Breast epithelium (tissue), 4 donors: ENCODE measurements around the gene SULT6B1. TPM values are rescaled to one million over a fixed set of nuclear protein-coding genes. Genes with fewer than 3 reads are reported as not detected.

ENCODE experiments used
- DNase-seq, 2 donors: peaks; one replicate each; pipeline ENCODE4 v3.0.0-alpha.2; 2019; ENCODE audit warnings: low spot score in 2 of 2
- H3K27ac ChIP-seq, 2 donors: fragments of 200-600 bp; sonication (generic) in 1 of 2; one replicate each; pipeline ENCODE4 v1.5.1; 2016 to 2019; ENCODE audit warnings: mild to moderate bottlenecking in 1 of 2
- H3K27me3 ChIP-seq, 2 donors: fragments of 200-600 bp; sonication (generic) in 1 of 2; one replicate each; pipeline versions ENCODE4 v1.5.1 to v1.6.0; 2017 to 2019; ENCODE audit warnings: control low read depth in 1 of 2, mild to moderate bottlenecking in 1 of 2
- H3K36me3 ChIP-seq: fragments of 200-600 bp; one replicate; pipeline ENCODE4 v1.5.1; 2019
- H3K4me1 ChIP-seq, 2 donors: fragments of 200-600 bp; sonication (generic); one replicate each; pipeline ENCODE4 v1.5.1; 2016 to 2019; ENCODE audit warnings: control low read depth in 1 of 2
- H3K4me3 ChIP-seq, 3 donors: fragments of 200-600 bp; sonication (generic); 1 replicate in 2 of 3; 2 replicates in 1 of 3; pipeline ENCODE4 v1.5.1; 2016 to 2019; ENCODE audit warnings: mild to moderate bottlenecking in 3 of 3, moderate library complexity in 2 of 3
- H3K9me3 ChIP-seq, 2 donors: fragments of 200-600 bp; sonication (generic) in 1 of 2; one replicate each; pipeline ENCODE4 v1.5.1; 2016 to 2019; ENCODE audit warnings: control low read depth in 1 of 2
- POLR2A ChIP-seq: fragments of 450-650 bp; IDR thresholded peaks from one replicate; pipeline ENCODE4 v1.6.1; 2016; ENCODE audit warnings: antibody characterized with exemption, mild to moderate bottlenecking, moderate library complexity
- POLR2AphosphoS5 ChIP-seq, 3 donors: sonication (generic); formaldehyde crosslinking; IDR thresholded peaks; one replicate each; pipeline ENCODE4 v1.6.1; 2017; ENCODE audit warnings: antibody characterized with exemption in 3 of 3
- intact Hi-C: fragments of 100-400 bp; cut with DNase I; formaldehyde crosslinking; loops from one replicate; pipeline ENCODE4 v1.15.1; 2023; ENCODE audit warnings: low total_unique reads
- total RNA-seq, 3 donors: library from RNA; depleted of rRNA; stranded (reverse); fragments of >200 nt; gene quantifications; one replicate each; pipeline ENCODE4 v1.1.0, GENCODE V29; 2016
- TF ChIP-seq, protein P1 (sequence below), 3 donors: fragments of 450-650 bp; IDR thresholded peaks; one replicate each; pipeline ENCODE4 v1.5.1; 2016 to 2017; ENCODE audit warnings: antibody characterized with exemption in 3 of 3, mild to moderate bottlenecking in 3 of 3, moderate library complexity in 3 of 3

The SULT6B1 gene
- total RNA-seq, 3 donors from 2014 or later: not detected

- Histone ChIP-seq H3K4me1 (no peaks in the 10 kb centered on the region), H3K36me3 (peaks cover 11% of the 10 kb centered on the region), H3K27ac (no peak overlapping the region), H3K27me3 (no peaks in the 10 kb centered on the region), H3K9me3 (no peaks in the 10 kb centered on the region), H3K4me3 (no peak overlapping the region)
- TF ChIP-seq POLR2AphosphoS5 (IDR thresholded peaks at IDR 0.05): no peak
- TF ChIP-seq, protein P1, sequence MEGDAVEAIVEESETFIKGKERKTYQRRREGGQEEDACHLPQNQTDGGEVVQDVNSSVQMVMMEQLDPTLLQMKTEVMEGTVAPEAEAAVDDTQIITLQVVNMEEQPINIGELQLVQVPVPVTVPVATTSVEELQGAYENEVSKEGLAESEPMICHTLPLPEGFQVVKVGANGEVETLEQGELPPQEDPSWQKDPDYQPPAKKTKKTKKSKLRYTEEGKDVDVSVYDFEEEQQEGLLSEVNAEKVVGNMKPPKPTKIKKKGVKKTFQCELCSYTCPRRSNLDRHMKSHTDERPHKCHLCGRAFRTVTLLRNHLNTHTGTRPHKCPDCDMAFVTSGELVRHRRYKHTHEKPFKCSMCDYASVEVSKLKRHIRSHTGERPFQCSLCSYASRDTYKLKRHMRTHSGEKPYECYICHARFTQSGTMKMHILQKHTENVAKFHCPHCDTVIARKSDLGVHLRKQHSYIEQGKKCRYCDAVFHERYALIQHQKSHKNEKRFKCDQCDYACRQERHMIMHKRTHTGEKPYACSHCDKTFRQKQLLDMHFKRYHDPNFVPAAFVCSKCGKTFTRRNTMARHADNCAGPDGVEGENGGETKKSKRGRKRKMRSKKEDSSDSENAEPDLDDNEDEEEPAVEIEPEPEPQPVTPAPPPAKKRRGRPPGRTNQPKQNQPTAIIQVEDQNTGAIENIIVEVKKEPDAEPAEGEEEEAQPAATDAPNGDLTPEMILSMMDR (IDR thresholded peaks at IDR 0.05): no peak
- no peak for TF ChIP-seq POLR2A
- intact Hi-C loops: no loop called here
- DNase-seq: no peak
Measured at GRCh38 chr2:37148325-37148724, 40.1 kb downstream of the SULT6B1 start.

- Histone ChIP-seq H3K36me3 (peaks cover 11% of the 10 kb centered on the region), H3K27me3 (no peaks in the 10 kb centered on the region), H3K4me3 (no peak overlapping the region), H3K27ac (no peak overlapping the region), H3K9me3 (no peaks in the 10 kb centered on the region), H3K4me1 (no peaks in the 10 kb centered on the region)
- DNase-seq: no peak
- TF ChIP-seq, protein P1 (IDR thresholded peaks at IDR 0.05): no peak
- TF ChIP-seq POLR2A: no peak
- no peak for TF ChIP-seq POLR2AphosphoS5 (IDR thresholded peaks at IDR 0.05)
- intact Hi-C loops: no loop called here
Measured at GRCh38 chr2:37146062-37146461, 42.4 kb downstream of the SULT6B1 start.

GRCh38 chr2:37143974-37144373 is 44.5 kb downstream of the SULT6B1 start:
- TF ChIP-seq POLR2AphosphoS5 (IDR thresholded peaks at IDR 0.05) (no peak), POLR2A (no peak)
- TF ChIP-seq, protein P1 (IDR thresholded peaks at IDR 0.05): no peak
- no peak for DNase-seq
- Histone ChIP-seq H3K36me3 (peaks cover 11% of the 10 kb centered on the region), H3K4me3 (no peak overlapping the region), H3K27me3 (no peaks in the 10 kb centered on the region), H3K4me1 (no peaks in the 10 kb centered on the region), H3K27ac (no peak overlapping the region), H3K9me3 (no peaks in the 10 kb centered on the region)
- intact Hi-C loops: no loop called here

DNA sequence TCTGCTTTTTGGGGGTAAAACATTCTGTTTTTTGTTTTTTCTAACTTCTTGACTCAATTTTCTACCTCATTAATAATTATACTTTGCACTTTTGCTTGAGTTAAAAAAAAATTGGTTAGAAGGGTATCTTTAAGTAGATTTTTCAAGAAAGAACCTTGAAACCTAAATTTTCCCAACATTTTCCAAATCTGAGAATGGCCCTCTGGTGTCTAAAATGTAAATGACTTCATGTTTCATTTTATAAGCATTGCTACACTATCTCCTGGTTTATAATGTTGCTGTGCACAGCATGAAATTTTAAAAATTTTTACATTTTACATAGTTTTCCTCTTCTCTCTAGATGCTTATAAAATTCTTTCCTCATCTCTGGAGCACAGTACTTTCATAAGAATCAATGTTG is 45.9 kb downstream of the SULT6B1 start:
- no peaks in the 10 kb centered on the region for H3K4me1 ChIP-seq
- DNase-seq: no peak
- no peaks in the 10 kb centered on the region for H3K9me3 ChIP-seq
- peaks cover 11% of the 10 kb centered on the region for H3K36me3 ChIP-seq
- H3K27ac ChIP-seq: no peak overlapping the region
- TF ChIP-seq, protein P1 (IDR thresholded peaks at IDR 0.05): no peak
- TF ChIP-seq POLR2A (no peak), POLR2AphosphoS5 (IDR thresholded peaks at IDR 0.05) (no peak)
- intact Hi-C loops: no loop called here
- no peak overlapping the region for H3K4me3 ChIP-seq
- H3K27me3 ChIP-seq: no peaks in the 10 kb centered on the region

DNA sequence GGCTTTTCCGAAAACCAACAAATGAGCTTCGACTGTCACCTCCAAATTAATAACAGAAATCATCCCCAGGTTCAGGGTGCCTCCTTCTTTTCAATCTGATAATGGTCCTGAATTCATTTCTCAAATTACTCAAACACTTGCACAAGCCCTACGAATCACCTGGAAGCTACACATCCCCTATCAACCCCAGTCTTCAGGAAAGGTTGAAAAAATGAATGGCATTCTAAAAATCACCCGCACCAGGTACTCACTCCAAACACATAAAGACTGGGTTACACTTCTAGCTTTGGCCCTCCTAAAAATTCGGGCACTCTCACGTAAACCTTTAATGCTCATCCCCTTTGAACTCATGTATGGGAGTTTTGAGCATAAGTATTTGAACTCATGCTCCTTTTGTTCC is 55.6 kb downstream of the SULT6B1 start:
- H3K27me3 ChIP-seq: no peaks in the 10 kb centered on the region
- TF ChIP-seq POLR2A (no peak), POLR2AphosphoS5 (IDR thresholded peaks at IDR 0.05) (no peak)
- TF ChIP-seq, protein P1 (IDR thresholded peaks at IDR 0.05): no peak
- H3K9me3 ChIP-seq: no peaks in the 10 kb centered on the region
- H3K4me1 ChIP-seq: no peaks in the 10 kb centered on the region
- DNase-seq: no peak
- no peak overlapping the region for H3K4me3 ChIP-seq
- H3K27ac ChIP-seq: no peak overlapping the region
- intact Hi-C loops: no loop called here
- no peaks in the 10 kb centered on the region for H3K36me3 ChIP-seq
